GM21360 (cell line): ENCODE measurements around the gene FAM234B.

Source experiments
- ATAC-seq: cut with Tn5 transposase; IDR thresholded peaks from one replicate; pipeline ENCODE4 v1.9.1; 2021; ENCODE audit warnings: mild to moderate bottlenecking, moderate library complexity; ENCODE audit not compliant: unreplicated experiment

Gene FAM234B

GRCh38 chr12:13106666-13107065 is 62.5 kb downstream of the FAM234B start:
- ATAC-seq: no peak

- ATAC-seq: no peak
These were observed 68.8 kb downstream of the FAM234B start for GRCh38 chr12:13112968-13113367.

DNA sequence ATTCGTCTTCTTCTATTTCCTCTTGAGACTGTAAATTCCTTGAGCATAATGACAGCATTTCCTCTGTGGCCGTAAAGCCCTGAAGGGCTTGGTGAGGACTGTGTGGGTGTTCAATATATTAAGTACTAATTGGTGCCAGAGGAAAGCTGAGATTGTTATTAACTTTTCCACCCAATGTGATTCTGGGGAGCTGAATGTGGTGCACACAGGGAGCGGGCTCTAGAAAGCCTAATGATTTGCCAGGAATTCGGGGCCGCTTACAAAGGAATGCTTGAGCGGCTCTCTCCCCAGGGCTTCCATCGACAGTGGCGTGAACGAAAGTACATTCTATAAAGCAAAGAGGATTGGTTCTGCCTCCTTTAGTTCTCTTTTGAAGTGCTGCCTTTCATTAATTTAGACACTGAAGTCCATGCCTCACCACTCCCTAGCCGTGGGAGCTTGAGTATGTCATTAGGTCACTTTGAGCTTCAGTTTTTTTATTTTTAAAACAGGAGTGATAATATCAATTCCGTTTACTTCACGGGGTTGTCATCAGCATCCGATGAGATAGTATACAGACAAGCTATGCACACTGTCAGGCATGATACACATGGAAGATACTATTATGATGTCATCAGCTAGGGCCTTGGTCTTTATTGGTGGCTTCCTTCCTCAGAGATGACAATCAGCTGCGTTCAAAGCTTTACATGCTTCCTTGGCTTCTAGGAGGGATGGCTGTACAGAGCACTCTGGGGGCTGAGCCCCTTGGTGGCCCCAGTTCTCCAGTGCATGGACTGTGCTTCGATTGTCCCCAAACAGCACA is 70.3 kb downstream of the FAM234B start:
- no peak for ATAC-seq

DNA sequence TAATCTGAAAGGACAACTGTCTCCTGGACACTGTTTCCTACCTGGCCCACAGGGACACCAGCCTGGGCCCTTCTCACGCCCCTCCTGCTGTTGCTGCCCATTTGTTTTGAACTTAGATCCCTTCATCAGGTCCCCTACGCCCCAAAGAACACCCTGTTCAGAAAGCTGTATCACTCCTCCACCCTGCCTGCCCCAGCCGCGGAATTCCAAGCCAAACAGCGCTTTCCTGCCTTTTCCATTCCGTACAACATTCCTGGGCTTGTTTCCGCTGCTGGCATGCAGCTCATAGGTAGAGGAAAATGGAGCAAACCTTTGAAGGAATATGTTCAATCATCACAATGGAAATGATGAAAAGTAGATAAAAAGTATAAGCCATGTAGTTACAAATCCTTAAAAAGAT is 72.1 kb downstream of the FAM234B start:
- ATAC-seq: no peak

- no peak for ATAC-seq
These were observed 72.8 kb downstream of the FAM234B start for GRCh38 chr12:13117029-13117428.

- ATAC-seq: no peak
These were observed 75.6 kb downstream of the FAM234B start for GRCh38 chr12:13119826-13120225.

DNA sequence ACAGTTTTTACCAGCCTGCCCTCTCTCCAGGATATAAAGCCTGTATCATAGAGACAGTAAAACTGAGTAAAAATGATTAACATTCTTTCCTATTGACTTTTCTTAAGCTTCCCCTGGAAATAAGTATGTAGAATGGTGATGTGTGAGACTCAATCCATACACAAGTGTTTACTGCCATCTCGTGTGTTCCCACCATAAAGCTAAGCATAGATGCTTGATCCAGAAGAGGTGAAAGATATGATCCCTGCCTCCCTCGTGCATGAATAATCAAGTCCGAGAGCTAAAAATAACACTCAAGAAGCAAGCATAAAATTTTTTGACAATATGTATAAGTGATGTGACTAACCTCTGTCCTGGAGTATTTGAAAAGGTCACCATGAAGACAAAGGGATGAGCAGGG is 76.2 kb downstream of the FAM234B start:
- ATAC-seq: no peak

DNA sequence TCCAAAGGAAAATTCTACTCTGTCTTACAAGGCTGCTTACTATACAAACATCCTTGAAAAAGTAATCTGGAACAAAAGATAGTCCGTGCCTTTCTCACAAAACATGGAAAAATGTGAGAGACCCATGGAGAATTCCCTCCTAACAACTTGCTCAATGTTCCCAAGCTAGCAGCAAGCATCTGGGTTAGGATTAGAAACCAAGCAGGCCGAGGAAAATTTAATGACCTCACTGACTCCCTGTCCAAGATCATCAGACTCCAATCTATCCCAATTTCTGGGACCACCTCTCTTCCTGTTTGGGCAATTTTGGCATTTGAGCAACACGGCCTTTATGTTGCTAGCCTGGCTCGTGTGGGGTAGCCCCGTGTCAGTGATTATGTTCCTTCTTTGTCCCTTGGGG is 77.4 kb downstream of the FAM234B start:
- ATAC-seq: no peak

GRCh38 chr12:13124656-13125505 is 80.7 kb downstream of the FAM234B start:
- no peak for ATAC-seq

DNA sequence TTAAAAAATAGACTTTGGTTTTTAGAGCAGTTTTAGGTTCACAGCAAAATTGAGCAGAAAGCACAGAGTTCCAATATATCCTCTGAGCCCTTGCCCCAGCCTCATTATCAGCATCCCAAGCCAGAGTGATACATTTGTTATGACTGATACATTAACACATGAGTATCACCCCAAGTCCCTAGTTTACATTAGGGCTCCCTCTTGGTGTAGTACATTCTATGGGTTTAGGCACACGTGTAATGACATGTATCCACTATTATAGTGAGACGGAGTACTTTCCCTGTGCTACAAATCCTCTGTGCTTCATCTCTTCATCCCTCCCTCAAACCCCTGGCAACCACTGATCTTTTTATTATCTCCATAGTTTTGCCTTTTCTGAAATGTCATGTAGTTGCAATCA is 81.8 kb downstream of the FAM234B start:
- no peak for ATAC-seq

- ATAC-seq: no peak
These were observed 82.3 kb downstream of the FAM234B start for GRCh38 chr12:13126494-13126893.

GRCh38 chr12:13127444-13127843 is 83.3 kb downstream of the FAM234B start:
- ATAC-seq: no peak

DNA sequence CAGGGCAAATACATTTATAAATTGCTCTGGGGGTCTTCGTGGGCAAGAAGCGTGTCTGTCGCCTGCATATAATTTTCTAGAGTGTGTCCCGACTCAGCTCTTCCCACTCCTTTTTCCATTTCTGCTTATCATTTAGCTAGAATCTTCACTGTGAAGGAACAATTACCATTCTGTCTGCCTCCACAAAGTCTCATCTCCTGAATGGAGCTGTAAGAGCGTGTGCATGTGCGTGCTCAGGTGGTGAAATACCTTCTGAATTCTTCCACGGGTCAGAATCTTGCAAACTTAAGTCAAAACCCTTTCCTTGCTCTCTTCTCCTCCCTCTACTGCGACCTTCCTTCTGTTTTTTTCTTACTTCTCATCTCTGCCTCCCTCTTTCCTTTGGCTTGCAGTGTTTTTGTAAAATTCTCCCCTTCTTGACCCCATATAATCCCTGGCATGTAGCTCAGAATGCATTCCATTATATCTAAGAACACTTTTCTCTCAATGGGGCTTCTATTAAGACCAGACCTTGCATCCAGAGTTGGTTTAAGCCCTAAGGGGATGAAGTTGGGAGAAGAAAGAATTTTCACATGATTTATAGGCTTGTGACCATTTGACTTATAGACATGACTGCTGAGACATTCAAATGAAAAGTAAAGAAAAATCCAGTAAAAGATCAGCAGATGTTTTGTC is 84.2 kb downstream of the FAM234B start:
- ATAC-seq: no peak

GRCh38 chr12:13130981-13131380 is 86.8 kb downstream of the FAM234B start:
- no peak for ATAC-seq
